ENCODE data around the gene NACC2. TPM values are rescaled to one million over a fixed set of nuclear protein-coding genes. Genes with fewer than 3 reads are reported as not detected.
A peak's percentile ranks its signal among the peaks of the same experiment; 100 is the strongest.

NACC2 gene
- total RNA-seq, 1 donor from 2014 or later = 7.0 TPM

GRCh38 chr9:136055715-136056545 lies 39.2 kb downstream of the NACC2 start:
- no peak for ATAC-seq

- no peak for ATAC-seq
Measured at GRCh38 chr9:136054798-136055714, 40.0 kb downstream of the NACC2 start.

DNA sequence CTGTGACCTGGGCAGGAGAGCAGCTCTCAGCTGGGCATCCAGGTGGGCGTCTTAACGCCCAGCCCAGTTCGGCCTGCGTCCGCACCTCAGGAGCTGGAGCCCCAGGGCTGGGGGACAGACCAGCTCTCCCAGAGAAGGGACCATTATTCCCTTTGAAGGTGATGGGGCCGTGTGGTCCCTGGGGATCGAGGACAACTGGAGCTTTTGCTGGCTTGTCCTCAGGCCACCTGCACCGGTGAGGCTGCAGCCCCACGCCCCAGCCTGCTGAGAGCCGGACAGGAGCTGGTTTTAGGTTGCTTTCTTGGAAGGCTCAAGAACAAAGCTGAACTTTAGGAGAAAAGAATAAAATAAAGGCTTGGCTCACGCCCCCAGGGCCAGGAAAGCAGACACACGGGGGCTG lies 40.9 kb downstream of the NACC2 start:
- ATAC-seq = no peak

GRCh38 chr9:136053757-136054142 lies 41.3 kb downstream of the NACC2 start:
- ATAC-seq = no peak

DNA sequence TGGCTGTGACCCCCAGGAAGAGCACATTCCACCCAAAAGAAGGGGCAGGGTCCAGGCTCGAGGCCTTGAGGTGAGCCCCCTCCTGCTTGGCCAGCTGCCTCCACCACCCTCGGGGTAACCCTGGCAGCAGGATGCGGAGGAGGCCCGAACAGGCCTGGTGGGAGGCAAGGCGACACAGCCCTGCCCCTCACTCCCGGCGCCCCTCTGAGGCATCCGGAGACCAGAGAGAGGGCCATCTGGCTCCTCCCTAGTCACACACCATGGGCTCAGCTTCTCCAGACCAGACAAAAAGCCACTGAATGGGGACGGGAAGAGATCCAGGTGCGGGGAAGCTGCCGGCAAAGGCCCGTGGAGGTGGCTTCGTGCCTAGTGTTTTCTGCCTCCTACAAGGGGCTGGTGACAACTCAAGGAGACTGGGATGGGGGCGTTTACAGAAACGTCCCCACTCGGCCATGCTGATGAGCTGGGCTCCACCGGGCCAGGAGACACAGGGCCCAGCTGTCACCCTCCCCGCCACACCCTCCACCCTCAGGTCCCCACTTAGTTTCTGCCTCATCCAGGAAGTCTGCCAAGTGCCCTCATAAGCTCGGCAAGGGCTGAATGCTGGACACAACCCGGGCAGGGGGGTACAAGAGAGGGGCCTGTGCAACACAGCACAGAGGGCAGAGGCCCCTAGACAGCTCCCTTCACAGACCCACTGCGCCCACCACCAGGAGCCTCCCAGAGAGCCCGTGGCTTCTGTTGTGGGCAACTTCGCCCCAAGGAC lies 41.9 kb downstream of the NACC2 start:
- ATAC-seq = no peak

DNA sequence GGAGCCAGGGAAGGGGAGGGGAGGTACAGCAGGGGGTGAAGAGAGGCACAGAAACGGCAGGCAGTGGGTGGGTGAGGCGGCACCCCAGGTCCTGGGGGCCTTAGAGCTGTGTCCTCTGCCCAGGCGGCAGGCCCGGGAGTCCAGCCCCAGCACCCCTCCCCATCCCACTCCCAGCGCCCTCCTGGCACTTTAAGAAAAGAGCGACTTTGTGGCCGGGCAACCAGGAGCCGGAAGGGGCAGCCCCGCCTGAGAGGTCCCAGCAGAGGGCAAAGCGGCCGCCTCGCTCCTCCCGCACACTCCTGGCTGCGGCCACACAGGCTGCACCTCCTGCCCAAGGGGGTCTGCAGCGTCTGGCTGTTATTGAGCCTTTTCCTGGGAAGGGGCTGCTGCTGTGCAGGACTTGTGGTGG lies 42.6 kb downstream of the NACC2 start:
- no peak for ATAC-seq

DNA sequence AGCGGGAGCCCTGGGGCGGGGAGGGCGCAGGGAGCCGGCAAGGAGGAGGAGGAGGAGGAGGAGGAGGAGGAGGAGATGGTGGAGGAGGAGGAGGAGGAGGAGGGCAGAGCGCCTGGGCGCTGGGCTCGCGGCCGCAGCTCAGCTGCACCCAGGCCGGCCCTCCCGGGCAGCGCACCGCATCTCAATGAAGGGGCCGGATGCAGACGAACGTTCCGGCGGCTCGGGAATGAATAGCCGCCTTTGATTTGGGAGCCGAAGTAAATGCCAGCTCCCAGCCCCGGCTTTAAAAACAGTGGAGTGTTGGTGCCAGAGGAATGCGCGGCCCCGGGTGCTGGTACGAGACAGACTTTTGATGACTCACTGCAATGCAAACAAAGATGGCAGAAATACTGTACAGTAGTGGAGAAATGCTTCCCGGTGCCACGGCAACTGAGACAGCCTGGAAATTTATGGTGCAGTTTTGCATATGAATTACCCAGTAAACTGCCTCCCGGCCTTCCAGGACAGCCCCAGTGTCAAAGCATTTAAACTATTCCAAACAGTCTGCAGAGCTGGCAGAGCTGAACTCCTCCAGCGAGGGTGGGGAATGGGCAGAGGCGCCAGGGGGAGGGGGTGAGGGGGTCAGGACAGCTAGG lies 43.1 kb downstream of the NACC2 start:
- peak; percentile 86 for ATAC-seq

GRCh38 chr9:136051453-136051836 lies 43.6 kb downstream of the NACC2 start:
- peak; percentile 15 for ATAC-seq

DNA sequence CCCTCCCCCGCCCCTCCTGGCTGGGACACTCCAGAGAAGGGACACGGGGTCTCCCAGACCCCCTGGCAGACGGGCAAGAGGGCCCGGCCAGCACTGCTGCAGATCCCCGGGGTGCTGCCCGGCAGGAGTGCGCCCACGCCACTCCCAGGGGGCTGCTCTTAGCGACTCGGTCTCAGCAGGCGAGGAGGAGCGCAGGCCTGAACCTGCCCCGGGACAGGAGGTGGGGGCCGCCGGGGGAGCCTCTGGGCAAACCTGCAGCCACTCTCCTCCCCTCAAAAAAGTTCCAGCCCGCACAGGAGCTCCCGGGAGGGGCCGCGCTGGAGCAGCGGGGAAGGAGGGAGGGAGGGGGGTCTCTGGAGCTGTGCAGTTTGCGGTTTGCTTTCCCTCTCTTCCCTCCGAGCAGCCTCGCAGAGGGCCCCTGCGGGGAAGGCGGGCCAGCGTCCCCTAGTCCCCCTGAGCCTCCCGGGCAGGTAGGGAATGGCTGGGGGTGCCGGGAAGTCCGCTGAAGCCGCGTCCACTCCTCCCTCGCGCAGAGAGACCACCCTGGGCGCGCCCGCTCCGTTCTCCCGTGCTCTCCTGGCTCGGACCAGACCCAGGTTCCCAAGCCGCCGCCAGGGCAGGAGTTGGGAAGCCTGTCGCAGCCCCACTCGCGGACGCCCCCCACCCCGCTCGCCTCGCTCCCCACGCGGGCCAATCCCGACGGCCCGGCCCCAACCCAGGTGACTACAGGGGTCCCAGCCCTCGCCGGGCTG lies 44.2 kb downstream of the NACC2 start:
- ATAC-seq = no peak

- ATAC-seq = no peak
Measured at GRCh38 chr9:136050266-136050700, 44.8 kb downstream of the NACC2 start.

- no peak for ATAC-seq
Measured at GRCh38 chr9:136049491-136050265, 45.4 kb downstream of the NACC2 start.

DNA sequence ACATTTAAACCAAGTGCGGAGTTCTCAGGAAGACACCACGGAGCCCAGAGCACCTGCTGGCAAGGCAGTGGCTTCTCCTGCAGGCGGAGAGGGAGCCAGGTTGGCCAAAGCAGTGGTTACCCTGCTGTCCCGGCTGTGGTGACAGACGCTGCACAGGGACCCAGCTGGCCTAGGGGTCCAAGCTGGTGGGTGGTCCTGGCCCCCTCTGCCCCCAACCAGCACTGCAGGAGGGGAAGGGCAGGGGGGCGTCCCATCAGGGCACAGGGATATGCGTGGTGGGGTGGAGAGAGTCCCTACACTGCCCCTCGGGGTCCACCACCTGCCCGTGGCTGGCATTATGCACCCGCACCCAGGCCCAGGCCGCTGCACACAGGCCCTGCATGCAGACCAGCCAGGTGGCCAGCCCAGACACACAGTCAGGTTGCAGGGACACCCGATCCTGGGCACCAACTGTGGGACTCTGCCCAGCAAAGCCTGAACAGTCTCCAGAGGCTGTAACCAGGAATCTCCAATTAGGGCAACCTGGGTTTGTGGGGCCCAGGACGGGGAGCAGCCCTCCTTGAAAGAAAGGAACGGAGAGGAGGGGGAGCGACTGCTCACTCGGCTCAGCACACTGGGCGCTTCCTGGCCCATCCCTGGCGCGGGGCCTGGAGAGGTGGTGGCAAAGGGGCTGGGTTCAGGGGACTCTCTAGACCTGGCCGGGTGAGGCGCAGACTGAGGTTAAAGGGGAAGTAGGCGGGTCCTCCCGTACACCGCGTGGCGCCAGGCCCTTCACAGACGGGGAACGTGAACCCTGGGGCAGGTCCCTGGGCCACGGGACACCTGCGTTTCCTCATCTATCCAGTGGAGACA lies 46.3 kb downstream of the NACC2 start:
- ATAC-seq = no peak

DNA sequence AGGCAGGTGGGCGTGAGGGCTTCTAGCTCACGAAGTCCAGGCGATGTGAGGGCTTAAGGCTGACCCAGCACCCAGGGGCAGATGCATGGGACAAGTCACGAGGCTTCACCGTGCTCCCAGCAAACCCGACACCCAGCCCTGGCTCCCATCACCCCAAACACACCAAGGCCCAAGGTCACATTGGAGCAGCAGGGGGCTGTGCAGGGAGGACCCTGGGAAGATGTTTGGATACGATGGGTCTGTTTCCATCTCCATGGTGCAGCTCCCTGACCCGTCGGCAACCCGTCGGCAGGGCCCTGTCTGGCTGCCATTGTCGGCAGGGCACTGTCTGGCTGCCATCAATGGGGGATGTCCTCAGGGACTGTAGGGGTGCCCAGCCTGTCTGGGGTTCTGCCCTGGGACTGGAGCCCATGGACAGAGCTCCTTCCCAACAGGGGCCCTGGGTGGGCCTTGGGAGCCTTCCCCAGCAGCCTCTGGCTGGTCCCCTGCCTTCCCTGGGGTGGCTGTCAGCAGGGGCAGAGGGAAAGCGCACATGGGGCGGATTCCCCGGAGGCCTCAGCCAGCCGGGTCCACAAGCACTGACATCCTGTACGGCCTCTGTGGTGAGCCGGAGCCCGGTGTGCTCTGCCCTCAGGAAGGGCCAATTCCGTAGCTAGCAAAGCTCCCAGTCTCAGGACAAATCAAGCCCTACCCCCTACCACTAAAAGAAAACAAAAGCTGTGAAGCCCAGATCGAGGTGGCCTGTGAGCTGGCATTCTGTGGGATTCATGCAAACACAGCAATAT lies 47.1 kb downstream of the NACC2 start:
- ATAC-seq = no peak

DNA sequence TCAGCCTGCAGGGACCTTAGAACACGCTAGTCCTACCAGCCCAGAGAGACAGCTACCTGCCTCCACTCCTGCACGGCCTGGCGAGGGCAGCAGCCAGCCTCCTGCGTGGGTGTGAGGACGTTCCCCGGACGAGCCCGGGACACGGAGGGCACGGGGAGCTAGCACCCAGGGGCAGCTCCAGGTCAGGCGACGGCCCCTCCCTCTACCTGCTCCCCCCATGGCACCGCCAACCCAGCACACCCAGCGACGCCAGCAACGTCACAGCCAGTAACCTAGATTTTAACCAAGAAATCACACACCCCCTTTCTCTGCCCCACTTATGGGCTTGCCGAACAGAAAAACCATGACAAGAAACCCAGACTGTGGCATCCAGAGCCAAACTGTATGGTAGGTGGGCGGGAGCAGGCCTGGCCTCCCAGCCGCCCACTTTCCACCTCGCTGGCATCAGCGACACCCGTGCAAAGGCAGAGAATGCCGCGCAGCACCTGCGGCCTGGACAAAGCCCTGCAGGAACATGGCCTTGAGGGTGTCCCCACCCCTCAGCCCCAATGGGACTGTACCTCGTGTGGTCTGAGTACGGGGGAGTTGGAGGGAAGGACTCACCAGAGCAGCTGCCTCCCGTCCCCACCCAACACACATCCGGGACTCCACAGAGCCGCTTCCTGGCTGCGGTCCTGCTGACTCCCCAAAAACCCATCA lies 47.9 kb downstream of the NACC2 start:
- ATAC-seq = no peak

DNA sequence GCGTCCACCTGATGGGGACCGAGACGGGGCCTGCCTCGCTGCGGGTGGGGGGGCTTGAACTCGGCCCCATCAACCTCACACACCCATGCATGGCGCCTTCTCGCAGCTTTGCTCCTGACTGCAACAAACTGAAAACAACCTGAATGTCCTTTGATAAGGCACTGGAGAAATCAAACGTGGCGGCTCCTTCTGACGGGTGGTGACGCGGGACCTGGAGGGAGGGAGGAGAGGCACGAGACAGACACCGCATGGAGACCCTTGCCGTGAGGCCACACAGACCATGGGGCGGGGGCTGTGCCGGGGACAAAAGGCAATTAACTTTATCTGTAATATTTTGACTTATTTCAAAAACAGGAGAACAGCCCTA lies 48.6 kb downstream of the NACC2 start:
- no peak for ATAC-seq

- ATAC-seq = no peak
Measured at GRCh38 chr9:136045595-136046553, 49.2 kb downstream of the NACC2 start.

DNA sequence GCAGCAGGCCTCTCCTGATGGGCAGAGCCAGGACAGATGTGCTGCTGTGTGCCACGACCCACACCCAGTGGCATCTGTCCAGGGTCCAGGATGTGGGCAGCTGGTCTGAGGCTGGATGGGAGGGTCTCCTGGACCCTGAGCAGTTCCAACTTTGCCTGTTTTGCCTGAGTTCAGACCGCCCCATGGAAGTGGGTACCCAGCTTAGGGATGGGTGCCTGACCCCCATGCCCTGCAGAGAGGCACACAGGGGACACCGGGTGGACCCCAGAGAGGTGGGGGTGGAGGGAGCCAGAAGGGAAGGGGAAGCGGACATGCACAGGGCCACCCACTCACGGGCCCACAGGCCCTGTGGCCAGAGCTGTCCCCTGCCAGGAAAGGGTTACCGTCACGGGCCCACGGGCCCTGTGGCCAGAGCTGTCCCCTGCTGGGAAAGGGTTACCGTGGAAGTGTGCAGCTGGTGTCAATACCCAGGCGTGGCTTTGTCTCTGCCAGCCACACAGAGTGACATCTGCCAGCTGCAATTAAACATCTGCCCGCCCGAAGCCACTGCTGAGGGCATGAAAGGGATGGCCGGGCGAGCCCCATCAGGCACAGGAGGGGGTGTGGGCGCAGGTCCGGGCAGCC lies 50.0 kb downstream of the NACC2 start:
- ATAC-seq = no peak

Data from esophagus mucosa (tissue), 1 donor.